HCT116 (cell line): Measurements from ENCODE around the gene METTL27. TPM values are rescaled to one million over a fixed set of nuclear protein-coding genes. Genes with fewer than 3 reads are reported as not detected.
A peak's percentile ranks its signal among the peaks of the same experiment; 100 is the strongest.

Experiments
- ATAC-seq: fragments of 200-7000 bp; cut with Tn5 transposase; 2 replicates; pipeline ENCODE4 v1.9.1; 2020; ENCODE audit warnings: mild to moderate bottlenecking, moderate library complexity
- BruUV-seq: library from RNA; stranded (reverse); fragments of 400-500 nt; replicated peaks from 2 replicates; lab custom pipeline; 2021; lab: Mats Ljungman, UMichigan
- CTCF ChIA-PET: fragments of 300-600 bp; sonication (Branson Sonifier 250); formaldehyde crosslinking; loops from one replicate; lab custom pipeline; 2021; ENCODE audit warnings: antibody characterized with exemption; lab: Charles Lee
- POLR2A ChIA-PET: fragments of 300-600, 350-600 bp; sonication (Branson Sonifier 250); formaldehyde crosslinking; loops from one replicate; lab custom pipeline; 2021; ENCODE audit warnings: antibody characterized with exemption; lab: Charles Lee
- RAD21 ChIA-PET, 2 experiments: fragments of 300-600 bp; sonication (Branson Sonifier 250); formaldehyde crosslinking; loops; one replicate each; lab custom pipeline; 2023; ENCODE audit warnings: low total read pairs in 2 of 2; ENCODE audit not compliant: uncharacterized antibody in 2 of 2, unreplicated experiment in 2 of 2, low non-redundant PET in 1 of 2; lab: Charles Lee
- DNase-seq: peaks from one replicate; pipeline ENCODE4 v3.0.0-alpha.2; 2010; ENCODE audit warnings: low read depth, low spot score
- H2AFZ ChIP-seq: fragments of 200-600 bp; shearing (Covaris generic), sonication (generic); 2 replicates; pipeline ENCODE4 v1.6.1; 2017; ENCODE audit warnings: low read depth, mixed run types, mixed read lengths, antibody characterized with exemption, low read length; ENCODE audit not compliant: poor library complexity, severe bottlenecking
- H3K27ac ChIP-seq: 2 replicates; pipeline ENCODE4 v1.5.1; 2012; ENCODE audit warnings: low read depth, low read length
- H3K27me3 ChIP-seq: fragments of 200-600 bp; sonication (generic); 2 replicates; pipeline ENCODE4 v1.6.1; 2016; ENCODE audit warnings: mixed run types, low read length, mixed read lengths; ENCODE audit not compliant: insufficient read depth
- H3K36me3 ChIP-seq, 2 experiments: fragments of 200-500 bp in 1 of 2; fragments of 200-600 bp in 1 of 2; sonication (Bioruptor generic) in 1 of 2; sonication (generic) in 1 of 2; 2 replicates each; pipeline versions ENCODE4 v1.5.1 to v1.6.1; 2014 to 2016; ENCODE audit warnings: low read length in 2 of 2, inconsistent platforms in 1 of 2, mixed read lengths in 1 of 2, mixed run types in 1 of 2; ENCODE audit not compliant: insufficient read depth in 2 of 2, control insufficient read depth in 1 of 2
- H3K4me1 ChIP-seq, 2 experiments: fragments of 200-600 bp in 1 of 2; sonication (generic) in 1 of 2; 2 replicates each; pipeline versions ENCODE4 v1.5.1 to v1.6.1; 2012 to 2017; ENCODE audit warnings: low read length in 2 of 2, inconsistent platforms in 1 of 2, mild to moderate bottlenecking in 1 of 2, mixed read lengths in 1 of 2, mixed run types in 1 of 2, moderate library complexity in 1 of 2; ENCODE audit not compliant: insufficient read depth in 2 of 2, control insufficient read depth in 1 of 2
- H3K4me2 ChIP-seq: fragments of 200-600 bp; sonication (generic); 2 replicates; pipeline ENCODE4 v1.6.1; 2017; ENCODE audit warnings: mixed run types, low read length, mixed read lengths
- H3K4me3 ChIP-seq, 2 experiments: fragments of 200-600 bp in 1 of 2; sonication (generic) in 1 of 2; replicated peaks in 1 of 2; 2 replicates each; pipeline ENCODE4 v1.5.1; 2011 to 2016; ENCODE audit warnings: low read length in 2 of 2, control low read depth in 1 of 2, low read depth in 1 of 2, mild to moderate bottlenecking in 1 of 2, mixed read lengths in 1 of 2, mixed run types in 1 of 2
- H3K79me2 ChIP-seq: fragments of 200-600 bp; sonication (generic); 2 replicates; pipeline ENCODE4 v1.6.1; 2017; ENCODE audit warnings: mild to moderate bottlenecking, mixed run types, low read length, moderate library complexity, mixed read lengths; ENCODE audit not compliant: insufficient read depth
- H3K9ac ChIP-seq: fragments of 200-600 bp; sonication (generic); 2 replicates; pipeline ENCODE4 v1.6.1; 2016; ENCODE audit warnings: low read length, mixed read lengths
- H3K9me2 ChIP-seq: fragments of 200-600 bp; sonication (generic), shearing (Covaris generic); 2 replicates; pipeline ENCODE4 v1.6.1; 2017; ENCODE audit warnings: mixed run types, mild to moderate bottlenecking, moderate library complexity; ENCODE audit not compliant: insufficient read depth
- H3K9me3 ChIP-seq, 2 experiments: fragments of 200-500 bp in 1 of 2; fragments of 200-600 bp in 1 of 2; sonication (Bioruptor generic) in 1 of 2; sonication (generic) in 1 of 2; 2 replicates each; pipeline ENCODE4 v1.6.1; 2014 to 2017; ENCODE audit warnings: low read length in 2 of 2, mixed read lengths in 2 of 2, inconsistent platforms in 1 of 2, low read depth in 1 of 2, mild to moderate bottlenecking in 1 of 2, mixed run types in 1 of 2, moderate library complexity in 1 of 2; ENCODE audit not compliant: control insufficient read depth in 1 of 2, insufficient read depth in 1 of 2
- H4K20me1 ChIP-seq: fragments of 200-600 bp; sonication (generic), shearing (Covaris generic); 2 replicates; pipeline ENCODE4 v1.6.1; 2017; ENCODE audit warnings: mixed run types, mild to moderate bottlenecking, moderate library complexity; ENCODE audit not compliant: insufficient read depth
- CEBPB ChIP-seq: IDR thresholded peaks from 2 replicates; pipeline ENCODE4 v1.6.1; 2012; ENCODE audit warnings: low read depth
- EGR1 ChIP-seq: IDR thresholded peaks from 2 replicates; pipeline ENCODE4 v1.6.1; 2012; ENCODE audit warnings: low read depth
- EZH2 ChIP-seq: fragments of 200-600 bp; sonication (generic); IDR thresholded peaks from 2 replicates; pipeline ENCODE4 v1.6.1; 2017; ENCODE audit warnings: antibody characterized with exemption, mixed run types
- FOSL1 ChIP-seq: IDR thresholded peaks from 2 replicates; pipeline ENCODE4 v1.6.1; 2012; ENCODE audit warnings: low read depth
- POLR2A ChIP-seq: IDR thresholded peaks from 2 replicates; pipeline ENCODE4 v1.7.0; 2011; ENCODE audit warnings: borderline replicate concordance; ENCODE audit not compliant: insufficient read depth, insufficient read length; ENCODE audit errors: extremely low read depth
- POLR2AphosphoS5 ChIP-seq: IDR thresholded peaks from 2 replicates; pipeline ENCODE4 v1.6.1; 2011; ENCODE audit warnings: mild to moderate bottlenecking, low read depth, low read length, moderate library complexity
- RAD21 ChIP-seq: IDR thresholded peaks from 2 replicates; pipeline ENCODE4 v1.6.1; 2012; ENCODE audit warnings: low read depth, mild to moderate bottlenecking
- SIN3A ChIP-seq: IDR thresholded peaks from 2 replicates; pipeline ENCODE4 v1.6.1; 2012; ENCODE audit warnings: low read depth
- TCF7L2 ChIP-seq: IDR thresholded peaks from 2 replicates; pipeline ENCODE4 v1.7.0; 2011; ENCODE audit warnings: borderline replicate concordance, inconsistent platforms; ENCODE audit not compliant: insufficient read depth, insufficient read length; ENCODE audit errors: extremely low read depth
- ZFX ChIP-seq: fragments of 450-650 bp; IDR thresholded peaks from 2 replicates; pipeline ENCODE4 v1.6.1; 2017
- intact Hi-C: fragments of 100-400 bp; cut with micrococcal nuclease; formaldehyde crosslinking; loops from 2 replicates; pipeline ENCODE4 v1.10.0; 2022
- total RNA-seq: library from RNA; stranded (reverse); gene quantifications from one replicate; pipeline ENCODE4 v1.2.1, GENCODE V29; 2021; ENCODE audit not compliant: unreplicated experiment
- TF ChIP-seq, protein P1 (sequence below): IDR thresholded peaks from 2 replicates; pipeline ENCODE4 v1.6.1; 2012
- TF ChIP-seq, protein P2 (sequence below): IDR thresholded peaks from 2 replicates; pipeline ENCODE4 v1.6.1; 2012
- TF ChIP-seq, protein P3 (sequence below): IDR thresholded peaks from 2 replicates; pipeline ENCODE4 v1.6.1; 2011; ENCODE audit warnings: mild to moderate bottlenecking, low read length, moderate library complexity; ENCODE audit not compliant: insufficient replicate concordance; ENCODE audit errors: extremely low read depth

METTL27 gene
- total RNA-seq, 1 experiment from 2014 or later: 30.4 TPM

DNA sequence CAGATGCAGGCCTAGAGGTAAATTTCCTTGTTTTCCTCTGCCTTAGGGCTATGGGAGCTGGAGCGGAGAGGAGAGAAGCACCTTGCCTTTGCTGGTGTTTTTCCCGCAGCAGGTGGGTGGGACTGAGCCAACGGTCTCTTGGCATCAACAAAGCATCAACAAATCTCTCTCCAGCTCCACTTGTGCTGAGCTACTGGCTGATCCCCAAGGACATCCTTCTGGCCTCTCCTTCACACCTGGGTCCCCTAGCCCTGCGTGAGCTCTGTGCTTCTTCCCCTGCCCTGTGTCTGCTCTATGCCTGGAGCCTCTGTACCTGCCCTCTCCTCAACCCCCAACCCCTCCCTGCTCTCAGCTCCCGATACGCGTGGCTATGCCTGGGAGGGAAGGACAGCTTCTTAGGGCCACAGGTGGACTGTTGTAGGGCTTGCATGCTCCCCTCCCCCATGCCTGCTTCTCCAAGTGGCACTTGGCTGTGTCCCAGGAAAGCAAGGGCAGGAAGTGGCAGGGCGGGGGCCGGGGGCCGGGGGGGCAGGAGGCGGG is 14.7 kb downstream of the METTL27 start:
- Histone ChIP-seq H3K4me2 (peak overlapping the region; percentile 99), H3K27ac (peak overlapping the region; percentile 96), H4K20me1 (no peaks in the 10 kb centered on the region), H3K4me1 (peaks cover 73 to 97% of the 10 kb centered on the region in 2 experiments), H3K9ac (peak overlapping the region; percentile 99), H3K36me3 (0 out of 4 replicates have a peak, but pooled peaks cover 0 to 7% of the 10 kb centered on the region in 2 experiments), H3K9me3 (no peaks in the 10 kb centered on the region), H2AFZ (no peak overlapping the region), H3K9me2 (no peaks in the 10 kb centered on the region), H3K4me3 (peak overlapping the region; percentile 23 to 31), H3K79me2 (peaks cover 19% of the 10 kb centered on the region), H3K27me3 (no peaks in the 10 kb centered on the region)
- CTCF ChIA-PET: interaction anchor here (0.7 to 3.1 kb wide), 5 partner anchors 16 to 199 kb away, joined by 3 to 12 read pairs (median 3); partner anchors contain the start of gene ABHD11
- ATAC-seq (peak; percentile 29), DNase-seq (peak; percentile 87)
- TF ChIP-seq POLR2A (peak; percentile 23), ZFX (no peak), CEBPB (no peak), TCF7L2 (no peak), SIN3A (no peak), EGR1 (no peak), POLR2AphosphoS5 (peak; percentile 31), FOSL1 (no peak), EZH2 (no peak), RAD21 (no peak)
- TF ChIP-seq, protein P1, sequence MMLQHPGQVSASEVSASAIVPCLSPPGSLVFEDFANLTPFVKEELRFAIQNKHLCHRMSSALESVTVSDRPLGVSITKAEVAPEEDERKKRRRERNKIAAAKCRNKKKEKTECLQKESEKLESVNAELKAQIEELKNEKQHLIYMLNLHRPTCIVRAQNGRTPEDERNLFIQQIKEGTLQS: no peak
- TF ChIP-seq, protein P2, sequence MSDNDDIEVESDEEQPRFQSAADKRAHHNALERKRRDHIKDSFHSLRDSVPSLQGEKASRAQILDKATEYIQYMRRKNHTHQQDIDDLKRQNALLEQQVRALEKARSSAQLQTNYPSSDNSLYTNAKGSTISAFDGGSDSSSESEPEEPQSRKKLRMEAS: no peak
- TF ChIP-seq, protein P3, sequence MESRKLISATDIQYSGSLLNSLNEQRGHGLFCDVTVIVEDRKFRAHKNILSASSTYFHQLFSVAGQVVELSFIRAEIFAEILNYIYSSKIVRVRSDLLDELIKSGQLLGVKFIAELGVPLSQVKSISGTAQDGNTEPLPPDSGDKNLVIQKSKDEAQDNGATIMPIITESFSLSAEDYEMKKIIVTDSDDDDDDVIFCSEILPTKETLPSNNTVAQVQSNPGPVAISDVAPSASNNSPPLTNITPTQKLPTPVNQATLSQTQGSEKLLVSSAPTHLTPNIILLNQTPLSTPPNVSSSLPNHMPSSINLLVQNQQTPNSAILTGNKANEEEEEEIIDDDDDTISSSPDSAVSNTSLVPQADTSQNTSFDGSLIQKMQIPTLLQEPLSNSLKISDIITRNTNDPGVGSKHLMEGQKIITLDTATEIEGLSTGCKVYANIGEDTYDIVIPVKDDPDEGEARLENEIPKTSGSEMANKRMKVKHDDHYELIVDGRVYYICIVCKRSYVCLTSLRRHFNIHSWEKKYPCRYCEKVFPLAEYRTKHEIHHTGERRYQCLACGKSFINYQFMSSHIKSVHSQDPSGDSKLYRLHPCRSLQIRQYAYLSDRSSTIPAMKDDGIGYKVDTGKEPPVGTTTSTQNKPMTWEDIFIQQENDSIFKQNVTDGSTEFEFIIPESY: no peak
- TSS peak; percentile 71 for BruUV-seq
- RAD21 ChIA-PET: interaction anchor here (0.9 to 1.2 kb wide), 5 partner anchors 16 to 94 kb away, joined by 3 to 5 read pairs (median 4); no protein-coding TSS in a partner anchor
- intact Hi-C loops: no loop called here
- POLR2A ChIA-PET: interaction anchor here (0.6 to 2.3 kb wide), 14 partner anchors 13 to 356 kb away, joined by 3 to 21 read pairs (median 5); partner anchors contain the start of genes ABHD11, CLDN3 and METTL27
